ENCODE results near the gene UACA.

UACA gene

GRCh38 chr15:70786996-70787395 lies 23.6 kb upstream of the UACA start:
- no peak for DNase-seq

- DNase-seq = no peak
These were observed 20.3 kb upstream of the UACA start for GRCh38 chr15:70783610-70784022.

GRCh38 chr15:70783041-70783440 lies 19.7 kb upstream of the UACA start:
- no peak for DNase-seq

GRCh38 chr15:70781236-70781635 lies 17.9 kb upstream of the UACA start:
- DNase-seq = no peak

GRCh38 chr15:70778258-70779076 lies 15.1 kb upstream of the UACA start:
- no peak for DNase-seq

GRCh38 chr15:70777170-70777926 lies 14.0 kb upstream of the UACA start:
- DNase-seq = no peak

GRCh38 chr15:70775160-70775559 lies 11.8 kb upstream of the UACA start:
- no peak for DNase-seq

- DNase-seq = no peak
These were observed 9.0 kb upstream of the UACA start for GRCh38 chr15:70772402-70772801.

GRCh38 chr15:70770863-70771262 lies 7.5 kb upstream of the UACA start:
- DNase-seq = no peak

GRCh38 chr15:70768257-70768883 lies 5.0 kb upstream of the UACA start:
- no peak for DNase-seq

GRCh38 chr15:70767667-70768066 lies 4.3 kb upstream of the UACA start:
- DNase-seq = no peak

GRCh38 chr15:70766597-70766996 lies 3.2 kb upstream of the UACA start:
- DNase-seq = no peak

- DNase-seq = no peak
These were observed 2.3 kb upstream of the UACA start for GRCh38 chr15:70765504-70766281.

- DNase-seq = no peak
These were observed 782 bp upstream of the UACA start for GRCh38 chr15:70763950-70764730.

GRCh38 chr15:70762469-70763119 lies 764 bp downstream of the UACA start:
- no peak for DNase-seq

- DNase-seq = no peak
These were observed 1.4 kb downstream of the UACA start for GRCh38 chr15:70761931-70762468.

- DNase-seq = no peak
These were observed 2.3 kb downstream of the UACA start for GRCh38 chr15:70761046-70761445.

- DNase-seq = no peak
These were observed 4.4 kb downstream of the UACA start for GRCh38 chr15:70758790-70759462.

GRCh38 chr15:70757627-70758026 lies 5.7 kb downstream of the UACA start:
- DNase-seq = no peak

GRCh38 chr15:70754862-70755261 lies 8.5 kb downstream of the UACA start:
- no peak for DNase-seq

All from activated CD4-positive, CD25-positive, alpha-beta regulatory T cell (primary cell).